ENCODE data around the gene ABCC6. TPM values are rescaled to one million over a fixed set of nuclear protein-coding genes. Genes with fewer than 3 reads are reported as not detected.

The ABCC6 gene
- total and polyA plus RNA-seq, 2 of the 4 experiments (the other 2 are of a cell fraction), result 0.36 to 1.3 TPM

- H2AK9ac ChIP-seq (replicated peaks; ENCODE audit: low read depth, low read length, poor library complexity), result no peak overlapping the region
- H3K4me2 ChIP-seq (ENCODE audit: low read depth, low read length), result no peak overlapping the region
- H3K9me1 ChIP-seq (ENCODE audit: insufficient read depth, low read length), result peaks cover 14% of the 10 kb centered on the region
- no peak overlapping the region for H2BK15ac ChIP-seq (ENCODE audit: low read depth, low read length)
- H3K9ac ChIP-seq (ENCODE audit: low read depth, low read length), result no peak overlapping the region
- H3K79me1 ChIP-seq (ENCODE audit: low read depth in 1 of 2, low read length in 2 of 2), result peaks cover 5 to 44% of the 10 kb centered on the region in 2 experiments
- H3K23ac ChIP-seq (ENCODE audit: low read depth, low read length), result no peak overlapping the region
- no peak overlapping the region for H2BK120ac ChIP-seq (ENCODE audit: low read depth, low read length)
- TF ChIP-seq, protein P1, sequence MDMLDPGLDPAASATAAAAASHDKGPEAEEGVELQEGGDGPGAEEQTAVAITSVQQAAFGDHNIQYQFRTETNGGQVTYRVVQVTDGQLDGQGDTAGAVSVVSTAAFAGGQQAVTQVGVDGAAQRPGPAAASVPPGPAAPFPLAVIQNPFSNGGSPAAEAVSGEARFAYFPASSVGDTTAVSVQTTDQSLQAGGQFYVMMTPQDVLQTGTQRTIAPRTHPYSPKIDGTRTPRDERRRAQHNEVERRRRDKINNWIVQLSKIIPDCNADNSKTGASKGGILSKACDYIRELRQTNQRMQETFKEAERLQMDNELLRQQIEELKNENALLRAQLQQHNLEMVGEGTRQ (IDR thresholded peaks at IDR 0.05; ENCODE audit: low read depth, low read length), result peak; percentile 85
- TF ChIP-seq MXI1 (IDR thresholded peaks at IDR 0.05; ENCODE audit: borderline replicate concordance, low read depth, low read length), result no peak
- no peak overlapping the region for H2BK5ac ChIP-seq (ENCODE audit: low read depth, low read length, poor library complexity, severe bottlenecking)
- no peak overlapping the region for H4K8ac ChIP-seq (ENCODE audit: low read depth in 2 of 2, low read length in 2 of 2)
- H3K18ac ChIP-seq (ENCODE audit: low read depth, low read length), result no peak overlapping the region
- POLR2A ChIA-PET (ENCODE audit: unreplicated experiment), result no interaction called here
- no peaks in the 10 kb centered on the region; the same call in 1 of the 2 replicates for H3K4me1 ChIP-seq (ENCODE audit: control insufficient read depth, insufficient read depth, low read length)
- CTCF ChIA-PET, result no interaction called here
- no peaks in the 10 kb centered on the region for H3K27me3 ChIP-seq (ENCODE audit: control insufficient read depth, insufficient read depth, low read length)
- no peak overlapping the region for H4K91ac ChIP-seq (ENCODE audit: insufficient read depth, low read depth, low read length)
- H3K9me3 ChIP-seq (ENCODE audit: control insufficient read depth, insufficient read depth, low read length), result no peaks in the 10 kb centered on the region
- H3K27ac ChIP-seq (ENCODE audit: insufficient read depth, low read length), result no peak overlapping the region
- no peak overlapping the region for H2AK5ac ChIP-seq (ENCODE audit: low read depth, low read length)
- in situ Hi-C loops (cut with MboI; ENCODE audit: low sequenced_read_pairs) (no loop called here), intact Hi-C loops (cut with micrococcal nuclease) (no loop called here), dilution Hi-C loops (cut with HindIII; ENCODE audit: low sequenced_read_pairs, unreplicated experiment) (no loop called here)
- BruUV-seq (replicated peaks), result no TSS peak
- ATAC-seq (ENCODE audit: low read depth), result no peak
- no peak for DNase-seq
- H3K56ac ChIP-seq (ENCODE audit: extremely low read depth, insufficient read depth, low read length), result no peak overlapping the region
- H2BK20ac ChIP-seq (ENCODE audit: low read depth, low read length), result no peak overlapping the region
- H4K5ac ChIP-seq (ENCODE audit: low read depth, low read length), result no peak overlapping the region
- no peak overlapping the region for H3K4me3 ChIP-seq (ENCODE audit: insufficient read depth, low read depth, low read length)
- H3K36me3 ChIP-seq (ENCODE audit: control insufficient read depth, insufficient read depth, low read length), result peaks cover 82% of the 10 kb centered on the region
- H3K14ac ChIP-seq (replicated peaks; ENCODE audit: low read depth, low read length), result no peak overlapping the region
- H4K20me1 ChIP-seq (ENCODE audit: insufficient read depth, low read length), result peaks cover 49% of the 10 kb centered on the region
- no peak overlapping the region for H3K4ac ChIP-seq (ENCODE audit: low read depth, low read length)
- WGBS, 2 experiments (ENCODE audit: extremely low coverage in 2 of 2, insufficient read length in 1 of 2), result no CpG with 5 or more reads among the region's 8 CpGs
- H2AFZ ChIP-seq (replicated peaks; ENCODE audit: low read length, poor library complexity), result no peak overlapping the region
Measured at GRCh38 chr16:16143931-16144330, 79.4 kb downstream of the ABCC6 start.

Data from IMR-90 (cell line).